Astrocyte (in vitro differentiated cells and primary cell): ENCODE data around the gene CCDC116. TPM values are rescaled to one million over a fixed set of nuclear protein-coding genes. Genes with fewer than 3 reads are reported as not detected.
"Not testable (repeated sequence)": the region's sequence is repeated elsewhere in the genome, so short reads cannot be mapped to it uniquely, and the experiment has no call there.

Experiments
- DNase-seq: peaks from one replicate; pipeline ENCODE4 v3.0.0-alpha.2; 2010; ENCODE audit warnings: low read depth
- FAIRE-seq: peaks from 2 replicates; lab custom pipeline; 2011; peaks lifted over from hg19 to GRCh38; lab: Jason Lieb, UNC
- H2AFZ ChIP-seq: 2 replicates; pipeline ENCODE4 v1.6.0; 2012; ENCODE audit warnings: low read depth, low read length, inconsistent platforms
- H3K27ac ChIP-seq: 2 replicates; pipeline ENCODE4 v1.5.1; 2011; ENCODE audit warnings: low read depth, low read length, inconsistent platforms
- H3K27me3 ChIP-seq: 2 replicates; pipeline ENCODE4 v1.6.0; 2011; ENCODE audit warnings: low read length, inconsistent platforms; ENCODE audit not compliant: insufficient read depth
- H3K36me3 ChIP-seq: 2 replicates; pipeline ENCODE4 v1.5.1; 2011; ENCODE audit warnings: low read length, inconsistent platforms; ENCODE audit not compliant: insufficient read depth
- H3K4me1 ChIP-seq: 2 replicates; pipeline ENCODE4 v1.5.1; 2011; ENCODE audit warnings: low read length, inconsistent platforms; ENCODE audit not compliant: insufficient read depth
- H3K4me2 ChIP-seq: 2 replicates; pipeline ENCODE4 v1.6.0; 2012; ENCODE audit warnings: low read length, inconsistent platforms
- H3K4me3 ChIP-seq: 2 replicates; pipeline ENCODE4 v1.5.1; 2011; ENCODE audit warnings: low read depth, mild to moderate bottlenecking, low read length, inconsistent platforms; ENCODE audit not compliant: insufficient read depth
- H3K79me2 ChIP-seq: 2 replicates; pipeline ENCODE4 v1.6.0; 2012; ENCODE audit warnings: mild to moderate bottlenecking, low read length, inconsistent platforms; ENCODE audit not compliant: insufficient read depth
- H3K9ac ChIP-seq: 2 replicates; pipeline ENCODE4 v1.6.0; 2012; ENCODE audit warnings: mild to moderate bottlenecking, low read length, inconsistent platforms
- H3K9me3 ChIP-seq: 2 replicates; pipeline ENCODE4 v1.5.1; 2012; ENCODE audit warnings: low read depth, mild to moderate bottlenecking, low read length, inconsistent platforms; ENCODE audit not compliant: insufficient read depth
- H4K20me1 ChIP-seq: 2 replicates; pipeline ENCODE4 v1.6.0; 2012; ENCODE audit warnings: low read length, inconsistent platforms; ENCODE audit not compliant: insufficient read depth
- H3K27ac Mint-ChIP-seq: one replicate; pipeline ENCODE4 v1.8.0; 2021; ENCODE audit warnings: mild to moderate bottlenecking, mixed read lengths; ENCODE audit not compliant: unreplicated experiment
- H3K27me3 Mint-ChIP-seq: one replicate; pipeline ENCODE4 v1.8.0; 2021; ENCODE audit warnings: low read depth, mixed read lengths; ENCODE audit not compliant: unreplicated experiment
- H3K36me3 Mint-ChIP-seq: one replicate; pipeline ENCODE4 v1.8.0; 2021; ENCODE audit warnings: low read depth, mixed read lengths; ENCODE audit not compliant: unreplicated experiment
- H3K4me1 Mint-ChIP-seq: one replicate; pipeline ENCODE4 v1.8.0; 2021; ENCODE audit warnings: low read depth, mixed read lengths; ENCODE audit not compliant: unreplicated experiment
- H3K4me3 Mint-ChIP-seq: one replicate; pipeline ENCODE4 v1.8.0; 2021; ENCODE audit warnings: mild to moderate bottlenecking, moderate library complexity, mixed read lengths; ENCODE audit not compliant: unreplicated experiment
- H3K9me3 Mint-ChIP-seq: one replicate; pipeline ENCODE4 v1.8.0; 2021; ENCODE audit warnings: mild to moderate bottlenecking, mixed read lengths; ENCODE audit not compliant: unreplicated experiment
- CTCF ChIP-seq: IDR thresholded peaks from 2 replicates; pipeline ENCODE4 v1.5.1; 2011; ENCODE audit warnings: low read depth, mild to moderate bottlenecking, inconsistent platforms, low read length, moderate library complexity; ENCODE audit not compliant: insufficient read depth
- EZH2 ChIP-seq: IDR thresholded peaks from 2 replicates; pipeline ENCODE4 v1.6.1; 2012; ENCODE audit warnings: mild to moderate bottlenecking, low read length, inconsistent platforms; ENCODE audit not compliant: insufficient read depth
- total RNA-seq: library from RNA; stranded (reverse); gene quantifications from 2 replicates; pipeline ENCODE4 v1.2.1, GENCODE V29; 2021

The CCDC116 gene
- total RNA-seq, 1 donor from 2014 or later, result 0.11 TPM

DNA sequence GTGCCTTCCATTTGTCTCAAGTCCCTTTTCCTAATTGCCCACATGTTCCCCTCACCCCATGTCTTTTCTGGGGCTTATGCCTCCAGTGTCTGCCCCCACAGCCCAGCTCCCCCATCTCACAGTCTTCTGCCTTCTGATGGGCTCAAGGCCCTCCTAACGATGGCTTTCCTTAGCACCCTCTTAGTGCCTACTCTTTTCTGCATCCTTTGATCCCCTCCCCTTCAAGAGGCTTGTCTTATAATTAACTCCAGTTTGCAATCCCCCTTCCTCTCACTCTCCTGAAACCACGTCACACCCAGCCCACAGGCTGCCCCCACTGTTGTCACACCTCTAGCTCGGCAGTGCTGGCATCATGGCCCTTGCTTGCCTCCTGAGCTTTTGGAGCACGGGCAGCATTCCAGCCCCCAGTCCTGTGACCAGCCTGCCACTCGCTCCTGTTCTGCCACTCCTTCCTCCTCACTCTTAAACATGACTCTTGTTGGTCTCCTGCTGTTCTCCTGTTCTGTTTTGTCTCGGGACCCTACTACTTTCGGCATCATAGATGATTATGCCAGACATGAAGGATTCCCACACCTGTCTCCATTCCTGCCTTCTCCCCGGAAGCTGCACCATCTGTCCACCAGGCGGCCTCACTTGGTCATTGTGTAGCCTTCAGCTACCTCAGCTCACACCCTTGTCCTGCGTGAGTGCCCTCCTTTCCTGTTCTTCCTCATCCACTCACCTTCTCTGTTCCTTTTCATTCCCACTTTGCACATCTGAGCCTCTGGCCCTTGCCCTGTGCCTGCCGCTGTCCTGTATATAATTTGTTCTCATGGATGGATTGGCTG is 38.9 kb upstream of the CCDC116 start:
- Histone ChIP-seq H3K9ac (no peak overlapping the region), H3K9me3 (no peaks in the 10 kb centered on the region), H4K20me1 (peaks cover 96% of the 10 kb centered on the region), H3K4me2 (no peak overlapping the region), H3K4me1 (no peaks in the 10 kb centered on the region), H3K27ac (no peak overlapping the region), H3K36me3 (peaks cover 21% of the 10 kb centered on the region), H2AFZ (no peak overlapping the region), H3K4me3 (no peak overlapping the region), H3K79me2 (peaks cover 100% of the 10 kb centered on the region), H3K27me3 (no peaks in the 10 kb centered on the region)
- no peak for DNase-seq
- H3K4me1 Mint-ChIP-seq, result peaks cover 19% of the 10 kb centered on the region
- TF ChIP-seq EZH2, result no peak
- TF ChIP-seq CTCF, result peak; percentile 22
- no peaks in the 10 kb centered on the region for H3K9me3 Mint-ChIP-seq
- H3K36me3 Mint-ChIP-seq, result peaks cover 19% of the 10 kb centered on the region
- FAIRE-seq, result no peak
- no peaks in the 10 kb centered on the region for H3K27me3 Mint-ChIP-seq
- no peak overlapping the region for H3K27ac Mint-ChIP-seq
- H3K4me3 Mint-ChIP-seq, result no peak overlapping the region

- Mint-ChIP-seq H3K4me1 (peaks cover 16% of the 10 kb centered on the region), H3K27ac (peak overlapping the region; percentile 1), H3K9me3 (no peaks in the 10 kb centered on the region), H3K27me3 (no peaks in the 10 kb centered on the region), H3K36me3 (peaks cover 19% of the 10 kb centered on the region), H3K4me3 (no peak overlapping the region)
- FAIRE-seq (no peak), DNase-seq (no peak)
- Histone ChIP-seq H3K4me3 (no peak overlapping the region), H3K27ac (no peak overlapping the region), H3K79me2 (peaks cover 100% of the 10 kb centered on the region), H3K4me1 (no peaks in the 10 kb centered on the region), H3K36me3 (peaks cover 21% of the 10 kb centered on the region), H3K9me3 (no peaks in the 10 kb centered on the region), H3K9ac (no peak overlapping the region), H3K4me2 (no peak overlapping the region), H2AFZ (no peak overlapping the region), H3K27me3 (no peaks in the 10 kb centered on the region), H4K20me1 (peaks cover 97% of the 10 kb centered on the region)
- TF ChIP-seq CTCF, result no peak
- TF ChIP-seq EZH2, result no peak
Measured at GRCh38 chr22:21594865-21595452, 37.6 kb upstream of the CCDC116 start.

- Histone ChIP-seq H3K79me2 (peaks cover 100% of the 10 kb centered on the region), H3K36me3 (peaks cover 21% of the 10 kb centered on the region), H4K20me1 (peaks cover 96% of the 10 kb centered on the region)
- not testable (repeated sequence) for FAIRE-seq, H3K27me3 ChIP-seq, H2AFZ ChIP-seq, H3K27ac Mint-ChIP-seq, H3K27ac ChIP-seq, H3K9me3 Mint-ChIP-seq, H3K4me1 ChIP-seq, DNase-seq, H3K4me3 ChIP-seq, H3K9me3 ChIP-seq, H3K27me3 Mint-ChIP-seq, H3K4me3 Mint-ChIP-seq, H3K4me2 ChIP-seq, H3K9ac ChIP-seq
- Mint-ChIP-seq H3K4me1 (peaks cover 14% of the 10 kb centered on the region), H3K36me3 (peaks cover 15% of the 10 kb centered on the region)
Measured at GRCh38 chr22:21596356-21597135, 36.0 kb upstream of the CCDC116 start.
